ENCODE measurements around the gene SEC14L6.

SEC14L6 gene

DNA sequence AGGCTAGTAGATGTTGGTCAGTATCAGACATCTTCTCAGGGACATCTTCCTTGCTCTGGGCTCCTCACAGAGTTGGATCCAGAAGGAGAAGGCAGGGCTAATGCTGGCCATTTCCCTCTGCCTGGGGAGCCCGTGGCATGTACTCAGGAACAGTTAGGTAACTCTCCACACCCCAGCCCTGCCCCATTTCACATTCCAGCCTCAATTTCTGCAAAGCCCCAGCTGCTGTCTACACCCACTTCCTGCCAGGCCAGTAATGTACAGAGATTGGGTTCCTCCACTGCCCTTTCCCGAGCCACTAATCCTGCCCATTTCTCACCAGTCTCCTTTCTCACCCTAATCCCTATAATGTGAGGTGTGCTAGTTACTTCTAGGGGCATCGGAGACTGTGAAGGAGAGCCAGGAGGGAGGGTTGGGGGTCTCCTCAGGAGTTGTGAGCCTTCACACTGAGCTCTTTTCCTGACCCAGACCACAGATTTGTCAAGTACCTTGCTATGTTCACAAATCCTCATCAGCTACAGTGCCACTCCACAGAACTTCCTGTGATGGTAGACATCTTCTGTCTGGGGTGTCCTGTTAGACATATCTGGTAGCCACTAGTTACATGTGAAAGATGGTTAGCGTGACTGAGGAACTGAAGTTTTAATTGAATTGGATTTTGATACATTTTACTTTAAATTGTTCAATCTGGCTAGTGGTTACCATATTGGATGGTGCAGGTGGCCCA lies 73.4 kb downstream of the SEC14L6 start:
- DNase-seq (ENCODE audit: low read depth): no peak
- TF ChIP-seq, protein P1, sequence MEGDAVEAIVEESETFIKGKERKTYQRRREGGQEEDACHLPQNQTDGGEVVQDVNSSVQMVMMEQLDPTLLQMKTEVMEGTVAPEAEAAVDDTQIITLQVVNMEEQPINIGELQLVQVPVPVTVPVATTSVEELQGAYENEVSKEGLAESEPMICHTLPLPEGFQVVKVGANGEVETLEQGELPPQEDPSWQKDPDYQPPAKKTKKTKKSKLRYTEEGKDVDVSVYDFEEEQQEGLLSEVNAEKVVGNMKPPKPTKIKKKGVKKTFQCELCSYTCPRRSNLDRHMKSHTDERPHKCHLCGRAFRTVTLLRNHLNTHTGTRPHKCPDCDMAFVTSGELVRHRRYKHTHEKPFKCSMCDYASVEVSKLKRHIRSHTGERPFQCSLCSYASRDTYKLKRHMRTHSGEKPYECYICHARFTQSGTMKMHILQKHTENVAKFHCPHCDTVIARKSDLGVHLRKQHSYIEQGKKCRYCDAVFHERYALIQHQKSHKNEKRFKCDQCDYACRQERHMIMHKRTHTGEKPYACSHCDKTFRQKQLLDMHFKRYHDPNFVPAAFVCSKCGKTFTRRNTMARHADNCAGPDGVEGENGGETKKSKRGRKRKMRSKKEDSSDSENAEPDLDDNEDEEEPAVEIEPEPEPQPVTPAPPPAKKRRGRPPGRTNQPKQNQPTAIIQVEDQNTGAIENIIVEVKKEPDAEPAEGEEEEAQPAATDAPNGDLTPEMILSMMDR (conservative IDR thresholded peaks at IDR 0.05; ENCODE audit: low read length): no peak
- H3K4me3 ChIP-seq (ENCODE audit: low read length): no peak overlapping the region

Data from AG10803 (cell line).